NCI-H1092 (cell line): ENCODE measurements around the gene DNMT1.

Source experiments
- DNase-seq: peaks from one replicate; lab custom pipeline; 2025; lab: John Stamatoyannopoulos, UW

The DNMT1 gene

DNA sequence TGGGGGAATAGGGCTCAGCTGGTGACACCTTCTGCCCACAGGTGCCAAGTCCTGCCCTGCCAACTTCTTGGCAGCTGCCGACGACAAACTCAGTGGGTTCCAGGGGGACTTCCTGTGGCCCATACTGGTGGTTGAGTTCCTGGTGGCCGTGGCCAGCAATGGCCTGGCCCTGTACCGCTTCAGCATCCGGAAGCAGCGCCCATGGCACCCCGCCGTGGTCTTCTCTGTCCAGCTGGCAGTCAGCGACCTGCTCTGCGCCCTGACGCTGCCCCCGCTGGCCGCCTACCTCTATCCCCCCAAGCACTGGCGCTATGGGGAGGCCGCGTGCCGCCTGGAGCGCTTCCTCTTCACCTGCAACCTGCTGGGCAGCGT is 81.2 kb downstream of the DNMT1 start:
- DNase-seq, result no peak

GRCh38 chr19:10112895-10113591 is 81.7 kb downstream of the DNMT1 start:
- peak; percentile 11 for DNase-seq

DNA sequence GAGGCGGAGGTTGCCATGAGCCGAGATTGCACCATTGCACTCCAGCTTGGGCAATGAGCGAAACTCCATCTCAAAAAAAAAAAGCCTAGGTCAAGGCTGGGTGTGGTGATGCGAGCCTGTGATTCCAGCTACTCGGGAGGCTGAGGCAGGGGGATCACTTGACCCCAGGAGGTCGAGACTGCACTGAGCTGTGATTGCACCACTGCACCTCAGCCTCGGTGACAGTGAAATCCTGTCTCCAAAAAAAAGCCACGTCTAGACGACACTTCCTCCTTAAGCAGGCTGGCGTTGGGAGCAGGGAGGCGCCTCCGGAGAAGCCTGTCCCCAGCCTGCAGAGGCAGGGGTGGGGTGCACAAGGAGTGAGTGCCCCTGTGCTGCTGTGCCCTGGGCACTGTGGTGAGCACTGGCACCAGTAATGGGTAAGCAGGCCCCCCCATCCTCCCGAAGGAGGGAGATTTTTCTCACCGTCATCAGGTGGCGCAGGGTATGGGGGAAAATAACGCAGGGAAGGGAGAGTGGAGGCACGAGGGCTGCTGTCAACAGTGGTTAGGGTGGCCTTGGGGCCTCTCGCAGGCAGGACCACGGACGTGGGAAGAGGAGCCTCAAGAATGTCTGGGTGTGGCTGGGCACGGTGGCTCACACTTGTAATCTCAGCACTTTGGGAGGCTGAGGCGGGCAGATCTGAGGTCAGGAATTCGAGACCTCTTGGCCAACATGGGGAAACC is 82.6 kb downstream of the DNMT1 start:
- no peak for DNase-seq

GRCh38 chr19:10111405-10111811 is 83.3 kb downstream of the DNMT1 start, which contains the start of gene P2RY11:
P2RY11 (plus strand) TSS chr19:10111693; CDS start chr19:10111722, 29 bp downstream.
- no peak for DNase-seq

GRCh38 chr19:10110972-10111317 is 83.8 kb downstream of the DNMT1 start:
- DNase-seq, result no peak

- no peak for DNase-seq
Observed at GRCh38 chr19:10110076-10110971, 84.4 kb downstream of the DNMT1 start.

DNA sequence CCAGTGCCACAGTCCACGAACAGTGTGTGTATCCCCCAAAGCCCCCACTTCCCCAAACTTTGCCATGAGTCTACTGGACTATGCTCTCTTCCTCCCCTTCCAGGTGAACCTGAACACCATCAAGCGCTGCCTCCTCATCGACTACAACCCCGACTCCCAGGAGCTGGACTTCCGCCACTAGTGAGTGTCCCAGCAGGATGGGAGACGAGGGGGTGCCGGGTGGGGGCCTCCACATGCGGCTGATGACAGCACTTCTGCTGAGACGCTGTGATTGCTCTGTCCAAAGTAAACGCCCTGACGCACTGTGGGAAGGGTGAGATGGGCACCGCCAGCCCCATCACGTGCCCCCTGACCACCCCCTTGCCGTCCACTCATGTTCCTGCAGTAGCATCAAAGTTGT is 85.2 kb downstream of the DNMT1 start:
- no peak for DNase-seq

- no peak for DNase-seq
Observed at GRCh38 chr19:10107817-10108367, 86.9 kb downstream of the DNMT1 start.

GRCh38 chr19:10107254-10107653 is 87.5 kb downstream of the DNMT1 start:
- no peak for DNase-seq

DNA sequence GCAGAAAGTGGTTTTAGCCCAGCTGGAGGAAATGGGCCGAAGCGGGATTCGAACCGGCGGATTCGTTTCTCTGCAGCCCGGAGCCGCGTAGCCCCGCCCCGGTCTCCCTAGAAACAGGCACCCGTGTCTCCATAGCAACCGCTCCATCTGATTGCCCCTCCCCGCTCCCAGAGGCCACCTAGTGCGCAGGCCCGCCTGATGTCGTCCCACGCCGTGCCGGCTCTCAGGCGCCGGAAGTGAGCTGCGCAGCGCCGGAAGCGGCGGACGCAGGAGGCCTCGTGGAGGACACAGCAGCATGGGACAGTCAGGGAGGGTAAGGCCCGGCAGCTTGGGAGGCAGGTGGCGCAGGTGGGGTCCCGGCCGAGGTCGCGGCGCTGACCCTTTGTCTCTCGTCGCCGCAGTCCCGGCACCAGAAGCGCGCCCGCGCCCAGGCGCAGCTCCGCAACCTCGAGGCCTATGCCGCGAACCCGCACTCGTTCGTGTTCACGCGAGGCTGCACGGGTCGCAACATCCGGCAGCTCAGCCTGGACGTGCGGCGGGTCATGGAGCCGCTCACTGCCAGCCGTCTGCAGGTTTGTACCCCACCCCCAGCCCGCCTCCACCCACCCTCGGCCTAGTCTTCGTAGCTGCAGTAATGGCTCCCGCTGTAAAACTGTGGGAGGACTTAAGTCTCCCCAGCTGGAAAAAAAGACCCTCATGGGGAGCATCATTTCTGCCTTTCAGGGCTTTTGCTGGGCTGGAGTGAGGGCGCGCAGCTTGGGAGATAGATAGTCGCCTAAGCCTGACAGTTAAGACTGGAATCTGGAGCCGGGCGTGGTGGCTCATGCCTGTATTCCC is 88.4 kb downstream of the DNMT1 start, which contains the start of gene PPAN:
Gene PPAN (plus strand): TSS at position 263 of the 837 bp plus-strand sequence. CDS start 33 bp downstream, at position 296.
- DNase-seq, result peak; percentile 97

DNA sequence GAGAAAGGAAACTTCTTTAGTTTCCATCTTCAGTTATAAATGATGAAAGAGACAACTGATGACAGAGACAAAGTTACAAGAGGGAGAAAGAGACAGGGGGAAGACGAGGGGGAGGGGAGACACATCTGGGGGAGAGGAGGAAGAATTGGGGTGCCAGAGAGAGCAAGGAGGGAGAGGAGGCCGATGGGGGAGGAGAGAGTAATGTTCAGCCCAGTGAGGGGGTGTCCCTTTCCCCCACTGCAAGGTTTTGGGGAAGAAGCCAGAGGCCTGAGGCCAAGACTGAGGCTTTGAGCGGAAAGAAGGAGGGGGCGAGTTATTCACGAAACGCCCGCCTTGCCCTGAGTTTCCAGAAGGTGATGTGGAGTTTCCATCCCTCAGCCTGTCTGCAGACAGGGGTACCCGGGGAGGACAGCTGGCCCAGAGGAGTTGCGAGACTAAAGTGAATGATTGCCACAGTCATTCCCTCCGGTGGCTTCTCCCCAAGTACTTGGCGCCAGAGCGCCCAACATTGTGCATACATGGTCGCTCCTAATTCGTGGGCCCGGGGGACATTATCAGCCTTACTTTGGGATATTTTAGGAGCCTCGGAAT is 89.1 kb downstream of the DNMT1 start:
- no peak for DNase-seq

DNA sequence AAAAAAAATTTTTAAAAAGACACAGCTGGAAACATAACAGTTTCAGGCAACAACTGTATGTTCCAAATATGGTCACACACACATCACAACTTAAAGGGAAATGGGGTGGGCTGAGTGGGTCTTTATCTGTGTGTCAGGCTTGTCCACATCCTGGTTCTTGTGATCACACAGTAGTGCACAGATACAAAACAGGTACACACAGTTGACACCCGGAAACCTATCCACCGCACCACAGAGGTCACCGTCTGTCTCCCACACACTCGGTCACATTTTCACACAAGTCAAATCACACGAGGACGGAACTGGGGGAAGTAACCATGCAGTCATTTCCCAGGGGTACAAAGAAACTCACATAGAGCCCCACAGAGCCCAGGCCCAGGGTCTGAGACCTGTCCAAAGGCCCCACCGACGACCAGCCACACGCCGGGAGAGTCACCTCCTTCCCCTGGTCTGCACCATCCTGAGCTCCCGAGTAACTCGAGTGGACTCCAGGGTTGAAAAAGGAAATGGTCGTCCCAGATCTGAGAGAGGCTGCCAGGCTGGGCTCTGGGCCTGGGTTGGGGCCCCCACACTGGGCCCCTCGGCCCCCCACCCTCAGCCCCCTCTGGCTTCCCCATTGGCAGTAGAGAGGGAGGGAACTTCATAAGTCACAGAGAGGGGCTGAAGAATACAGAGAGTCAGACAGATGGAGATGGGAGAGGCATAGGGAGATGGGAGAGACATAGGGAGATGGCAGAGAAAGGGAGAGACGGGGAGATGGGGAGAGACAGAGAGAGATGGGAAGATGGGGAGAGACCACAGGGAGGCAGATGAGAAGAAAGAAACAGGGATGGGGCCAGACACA is 89.9 kb downstream of the DNMT1 start:
- no peak for DNase-seq

GRCh38 chr19:10104130-10104513 is 90.6 kb downstream of the DNMT1 start:
- no peak for DNase-seq

DNA sequence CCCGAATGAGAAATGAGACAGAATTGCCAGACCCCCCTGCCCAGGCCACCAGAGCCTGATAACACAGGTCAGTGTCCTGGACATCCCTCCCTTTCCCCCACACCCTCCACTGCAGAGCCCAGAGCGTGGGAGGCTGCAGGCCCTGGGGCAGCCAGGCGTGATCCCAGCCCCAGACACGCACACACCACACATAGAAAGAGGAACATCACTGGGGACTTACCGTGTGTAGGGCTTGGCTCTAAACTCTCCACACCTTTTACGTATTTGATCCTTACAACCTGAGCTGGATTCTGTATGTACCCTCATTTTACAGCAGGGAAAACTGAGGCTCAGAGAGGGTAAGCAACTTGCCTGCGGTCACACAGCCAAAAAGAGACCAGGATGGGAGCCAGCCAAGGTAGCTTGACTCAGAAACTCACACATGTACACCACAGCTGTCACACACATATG is 91.9 kb downstream of the DNMT1 start:
- no peak for DNase-seq

DNA sequence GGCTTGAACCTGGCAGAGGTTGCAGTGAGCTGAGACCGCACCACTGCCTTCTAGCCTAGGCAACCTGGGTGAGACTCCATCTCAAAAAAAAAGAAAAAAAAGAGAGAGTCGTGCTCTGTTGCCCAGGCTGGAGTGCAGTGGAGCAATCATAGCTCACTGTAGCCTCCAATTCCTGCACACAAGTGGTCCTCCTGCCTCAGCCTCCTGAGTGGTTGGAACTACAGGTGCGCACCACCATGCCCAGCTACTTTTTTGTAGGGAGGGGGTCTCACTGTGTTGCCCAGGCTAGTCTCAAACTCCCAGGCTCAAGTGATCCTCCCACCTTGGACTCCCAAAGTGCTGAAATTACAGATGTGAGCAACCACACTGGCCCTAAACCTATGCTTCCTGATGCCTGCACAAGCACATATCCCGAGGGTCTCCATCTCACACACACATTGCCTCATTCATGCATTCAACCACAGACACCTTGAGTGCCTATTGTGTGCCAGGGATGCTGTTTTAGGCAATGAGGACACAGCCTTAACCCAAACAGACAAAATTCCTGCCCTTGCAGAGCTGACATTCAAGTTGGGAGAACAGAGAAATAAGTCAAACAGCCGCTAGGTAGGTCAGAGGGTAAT is 94.5 kb downstream of the DNMT1 start:
- no peak for DNase-seq

- peak; percentile 12 for DNase-seq
Observed at GRCh38 chr19:10096615-10096963, 98.2 kb downstream of the DNMT1 start.

DNA sequence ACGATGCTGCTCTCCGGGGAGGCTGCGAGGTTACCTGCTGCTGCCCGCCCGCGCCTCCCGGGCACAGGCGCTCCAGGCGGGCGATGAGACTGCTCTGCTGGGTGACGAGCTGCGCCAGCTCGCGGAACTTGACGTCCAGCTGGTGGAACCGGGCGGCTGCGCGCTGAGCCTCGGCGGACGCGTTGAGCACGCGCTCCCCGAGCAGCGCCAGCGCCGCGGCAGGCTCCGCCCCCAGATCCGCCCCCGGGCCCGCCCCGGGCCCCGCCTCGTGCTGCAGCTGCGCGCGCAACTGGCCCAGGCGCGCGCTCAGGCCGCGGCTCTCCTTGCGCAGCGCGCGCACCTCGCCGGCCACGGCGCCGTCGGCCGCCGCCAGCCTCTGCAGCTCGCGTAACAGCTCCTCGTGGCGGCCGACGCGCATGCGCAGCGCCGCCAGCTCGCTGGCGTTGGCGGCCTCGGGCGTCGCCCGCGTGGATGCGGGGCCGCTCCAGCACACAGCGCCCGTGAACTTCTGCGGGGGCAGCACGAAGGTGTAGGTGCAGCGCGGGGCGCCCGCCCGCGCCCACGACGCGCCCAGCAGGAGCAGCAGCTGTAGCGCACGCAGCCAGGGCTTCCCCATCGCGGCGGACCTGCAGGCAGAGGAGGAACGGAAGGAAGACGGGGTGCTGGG is 98.7 kb downstream of the DNMT1 start:
- peak; percentile 88 for DNase-seq

DNA sequence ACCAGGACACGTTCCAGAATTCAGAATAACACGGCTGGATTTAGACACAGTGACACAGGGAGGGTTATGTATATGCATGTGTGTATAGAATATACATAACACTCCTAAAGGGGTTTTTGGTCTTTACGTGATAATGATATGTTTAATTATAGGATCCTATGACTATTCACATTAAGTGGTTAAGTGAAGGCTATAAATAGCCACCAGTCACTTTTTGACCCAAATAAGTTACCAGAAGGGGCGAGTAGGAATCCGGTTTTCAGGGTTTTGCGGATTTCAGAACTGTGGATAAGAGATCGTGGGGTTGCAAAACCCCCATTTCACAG is 99.2 kb downstream of the DNMT1 start:
- DNase-seq, result no peak
